Duodenal mucosa (tissue), 2 donors: ENCODE results near the gene ZNF783.
"Not testable (repeated sequence)": the region's sequence is repeated elsewhere in the genome, so short reads cannot be mapped to it uniquely, and the experiment has no call there.

Experiments used
- H3K27ac ChIP-seq: one replicate; pipeline ENCODE4 v1.7.0; 2013; ENCODE audit warnings: low read depth, low read length
- H3K27me3 ChIP-seq, 2 donors: one replicate each; pipeline ENCODE4 v1.7.0; 2013; ENCODE audit warnings: low read length in 2 of 2, control low read depth in 1 of 2; ENCODE audit not compliant: insufficient read depth in 2 of 2, control insufficient read depth in 1 of 2
- H3K36me3 ChIP-seq, 2 donors: one replicate each; pipeline ENCODE4 v1.7.0; 2013; ENCODE audit warnings: low read length in 2 of 2, control low read depth in 1 of 2; ENCODE audit not compliant: insufficient read depth in 2 of 2, control insufficient read depth in 1 of 2
- H3K4me1 ChIP-seq, 2 donors: one replicate each; pipeline ENCODE4 v1.7.0; 2013; ENCODE audit warnings: low read length in 2 of 2, control low read depth in 1 of 2; ENCODE audit not compliant: insufficient read depth in 2 of 2, control insufficient read depth in 1 of 2
- H3K4me3 ChIP-seq, 2 donors: one replicate each; pipeline ENCODE4 v1.7.0; 2013; ENCODE audit warnings: low read length in 2 of 2, low read depth in 1 of 2
- H3K9ac ChIP-seq, 2 donors: one replicate each; pipeline ENCODE4 v1.7.0; 2013; ENCODE audit warnings: low read length in 2 of 2, low read depth in 1 of 2
- H3K9me3 ChIP-seq, 2 donors: one replicate each; pipeline ENCODE4 v1.7.0; 2013; ENCODE audit warnings: low read length in 2 of 2, control low read depth in 1 of 2; ENCODE audit not compliant: control insufficient read depth in 1 of 2

The ZNF783 gene

GRCh38 chr7:149321125-149321905 lies 59.3 kb downstream of the ZNF783 start:
- H3K9me3 ChIP-seq, H3K27ac ChIP-seq, H3K4me1 ChIP-seq, H3K36me3 ChIP-seq, H3K9ac ChIP-seq: not testable (repeated sequence)
- peak overlapping the region in 1 of 2 donors; percentile 4 for H3K4me3 ChIP-seq
- H3K27me3 ChIP-seq = peaks cover 7 to 12% of the 10 kb centered on the region in 2 donors

GRCh38 chr7:149321978-149322541 lies 60.1 kb downstream of the ZNF783 start:
- no peaks in the 10 kb centered on the region for H3K4me1 ChIP-seq
- H3K4me3 ChIP-seq = peak overlapping the region; percentile 4 to 58
- no peak overlapping the region for H3K9ac ChIP-seq
- no peak overlapping the region for H3K27ac ChIP-seq
- no peaks in the 10 kb centered on the region for H3K36me3 ChIP-seq
- no peaks in the 10 kb centered on the region for H3K9me3 ChIP-seq
- peaks cover 7 to 12% of the 10 kb centered on the region in 2 donors for H3K27me3 ChIP-seq

GRCh38 chr7:149322737-149323136 lies 60.7 kb downstream of the ZNF783 start:
- no peaks in the 10 kb centered on the region for H3K4me1 ChIP-seq
- no peaks in the 10 kb centered on the region for H3K36me3 ChIP-seq
- H3K9me3 ChIP-seq = no peaks in the 10 kb centered on the region
- no peak overlapping the region for H3K27ac ChIP-seq
- H3K9ac ChIP-seq = no peak overlapping the region
- H3K4me3 ChIP-seq = no peak overlapping the region
- H3K27me3 ChIP-seq = peaks cover 7 to 12% of the 10 kb centered on the region in 2 donors

- Histone ChIP-seq H3K4me3 (no peak overlapping the region), H3K27ac (no peak overlapping the region), H3K4me1 (no peaks in the 10 kb centered on the region), H3K9ac (no peak overlapping the region), H3K27me3 (no peaks in the 10 kb centered on the region), H3K36me3 (no peaks in the 10 kb centered on the region), H3K9me3 (no peaks in the 10 kb centered on the region)
Measured at GRCh38 chr7:149325248-149325647, 63.3 kb downstream of the ZNF783 start.

GRCh38 chr7:149329265-149329664 lies 67.3 kb downstream of the ZNF783 start:
- no peaks in the 10 kb centered on the region for H3K4me1 ChIP-seq
- no peak overlapping the region for H3K9ac ChIP-seq
- H3K4me3 ChIP-seq = no peak overlapping the region
- no peaks in the 10 kb centered on the region for H3K27me3 ChIP-seq
- H3K27ac ChIP-seq = no peak overlapping the region
- no peaks in the 10 kb centered on the region for H3K36me3 ChIP-seq
- no peaks in the 10 kb centered on the region for H3K9me3 ChIP-seq

GRCh38 chr7:149329766-149330334 lies 67.9 kb downstream of the ZNF783 start:
- Histone ChIP-seq H3K9ac (no peak overlapping the region), H3K4me3 (no peak overlapping the region), H3K27me3 (no peaks in the 10 kb centered on the region), H3K36me3 (no peaks in the 10 kb centered on the region), H3K9me3 (no peaks in the 10 kb centered on the region), H3K27ac (no peak overlapping the region), H3K4me1 (no peaks in the 10 kb centered on the region)

GRCh38 chr7:149330914-149331567 lies 69.0 kb downstream of the ZNF783 start:
- Histone ChIP-seq H3K4me3 (no peak overlapping the region), H3K36me3 (no peaks in the 10 kb centered on the region), H3K9ac (no peak overlapping the region), H3K27ac (no peak overlapping the region), H3K4me1 (no peaks in the 10 kb centered on the region), H3K27me3 (no peaks in the 10 kb centered on the region), H3K9me3 (no peaks in the 10 kb centered on the region)

- not testable (repeated sequence) for H3K4me3 ChIP-seq, H3K9ac ChIP-seq, H3K36me3 ChIP-seq, H3K27ac ChIP-seq, H3K4me1 ChIP-seq, H3K9me3 ChIP-seq, H3K27me3 ChIP-seq
Measured at GRCh38 chr7:149332602-149333320, 70.8 kb downstream of the ZNF783 start.

- no peaks in the 10 kb centered on the region for H3K9me3 ChIP-seq
- H3K4me3 ChIP-seq = no peak overlapping the region
- no peaks in the 10 kb centered on the region for H3K4me1 ChIP-seq
- no peak overlapping the region for H3K9ac ChIP-seq
- H3K36me3 ChIP-seq = no peaks in the 10 kb centered on the region
- no peak overlapping the region for H3K27ac ChIP-seq
- no peaks in the 10 kb centered on the region for H3K27me3 ChIP-seq
Measured at GRCh38 chr7:149333321-149333717, 71.3 kb downstream of the ZNF783 start.

GRCh38 chr7:149334219-149334618 lies 72.2 kb downstream of the ZNF783 start:
- Histone ChIP-seq H3K4me1 (no peaks in the 10 kb centered on the region), H3K4me3 (no peak overlapping the region), H3K27ac (no peak overlapping the region), H3K9me3 (no peaks in the 10 kb centered on the region), H3K27me3 (no peaks in the 10 kb centered on the region), H3K36me3 (no peaks in the 10 kb centered on the region), H3K9ac (no peak overlapping the region)
